SK-N-SH treated with all-trans-retinoic acid at 6 μM for 48 hours (cell line): ENCODE measurements around the gene SLC39A13.

Experiments used
- ARNTL ChIP-seq: fragments of 450-650 bp; formaldehyde crosslinking; IDR thresholded peaks from 2 replicates; pipeline ENCODE4 v1.5.0; 2020; ENCODE audit warnings: low read depth, mild to moderate bottlenecking, moderate library complexity, borderline replicate concordance
- BACH2 ChIP-seq: fragments of 250-450 bp; sonication (Bioruptor Pico); IDR thresholded peaks from 2 replicates; pipeline ENCODE4 v1.9.0; 2021; ENCODE audit warnings: mild to moderate bottlenecking, borderline replicate concordance
- ESRRG ChIP-seq: fragments of 250-450 bp; sonication (Bioruptor Pico); IDR thresholded peaks from 2 replicates; pipeline ENCODE4 v1.6.1; 2021; ENCODE audit warnings: mild to moderate bottlenecking
- GLIS3 ChIP-seq: fragments of 250-450 bp; sonication (Bioruptor Pico); IDR thresholded peaks from 2 replicates; pipeline ENCODE4 v1.5.0; 2020; ENCODE audit warnings: mild to moderate bottlenecking, moderate library complexity
- PATZ1 ChIP-seq: fragments of 250-450 bp; sonication (Bioruptor Pico); IDR thresholded peaks from 2 replicates; pipeline ENCODE4 v1.8.0; 2020; ENCODE audit warnings: mild to moderate bottlenecking, moderate library complexity, borderline replicate concordance
- PPARA ChIP-seq: fragments of 250-450 bp; sonication (Bioruptor Pico); IDR thresholded peaks from 2 replicates; pipeline ENCODE4 v1.5.0; 2020; ENCODE audit warnings: mild to moderate bottlenecking, borderline replicate concordance
- RARB ChIP-seq: fragments of 250-450 bp; sonication (Bioruptor Pico); IDR thresholded peaks from 2 replicates; pipeline ENCODE4 v1.8.0; 2021; ENCODE audit warnings: mild to moderate bottlenecking, moderate library complexity
- ZC3H10 ChIP-seq: fragments of 250-450 bp; sonication (Bioruptor Pico); IDR thresholded peaks from 2 replicates; pipeline ENCODE4 v1.5.1; 2021; ENCODE audit warnings: mild to moderate bottlenecking, moderate library complexity
- ZFP3 ChIP-seq: fragments of 250-450 bp; sonication (Bioruptor Pico); IDR thresholded peaks from 2 replicates; pipeline ENCODE4 v1.5.0; 2020; ENCODE audit warnings: mild to moderate bottlenecking, moderate library complexity
- ZFP30 ChIP-seq: fragments of 450-650 bp; formaldehyde crosslinking; IDR thresholded peaks from 2 replicates; pipeline ENCODE4 v1.5.0; 2022; ENCODE audit warnings: mild to moderate bottlenecking, moderate library complexity
- ZNF565 ChIP-seq: fragments of 450-650 bp; formaldehyde crosslinking; conservative IDR thresholded peaks from 2 replicates; pipeline ENCODE4 v1.5.0; 2020; ENCODE audit warnings: low read depth, mild to moderate bottlenecking, moderate library complexity
- ZNF8 ChIP-seq: fragments of 450-650 bp; formaldehyde crosslinking; IDR thresholded peaks from 2 replicates; pipeline ENCODE4 v1.5.0; 2020; ENCODE audit warnings: mild to moderate bottlenecking, moderate library complexity
- TF ChIP-seq, protein P1 (sequence below): fragments of 250-450 bp; sonication (Bioruptor Pico); IDR thresholded peaks from 2 replicates; pipeline ENCODE4 v1.8.0; 2021; ENCODE audit warnings: low read depth, mild to moderate bottlenecking, moderate library complexity, borderline replicate concordance
- TF ChIP-seq, protein P2 (sequence below): fragments of 250-450 bp; sonication (Bioruptor Pico); IDR thresholded peaks from 2 replicates; pipeline ENCODE4 v1.5.1; 2020; ENCODE audit warnings: low read depth, mild to moderate bottlenecking, moderate library complexity

GRCh38 chr11:47413351-47413750, 5.0 kb downstream of the SLC39A13 start:
- TF ChIP-seq ZC3H10 (CRISPR knock-in tag), result no peak
- no peak for TF ChIP-seq ESRRG (CRISPR knock-in tag)
- TF ChIP-seq ARNTL (CRISPR knock-in tag), result no peak
- no peak for TF ChIP-seq ZFP30
- no peak for TF ChIP-seq BACH2 (CRISPR knock-in tag)
- no peak for TF ChIP-seq RARB (CRISPR knock-in tag)
- TF ChIP-seq ZFP3, result no peak
- no peak for TF ChIP-seq PPARA (CRISPR knock-in tag)
- TF ChIP-seq GLIS3 (CRISPR knock-in tag), result no peak
- TF ChIP-seq ZNF8 (CRISPR knock-in tag), result no peak
- TF ChIP-seq PATZ1 (CRISPR knock-in tag), result no peak
- TF ChIP-seq, protein P1, sequence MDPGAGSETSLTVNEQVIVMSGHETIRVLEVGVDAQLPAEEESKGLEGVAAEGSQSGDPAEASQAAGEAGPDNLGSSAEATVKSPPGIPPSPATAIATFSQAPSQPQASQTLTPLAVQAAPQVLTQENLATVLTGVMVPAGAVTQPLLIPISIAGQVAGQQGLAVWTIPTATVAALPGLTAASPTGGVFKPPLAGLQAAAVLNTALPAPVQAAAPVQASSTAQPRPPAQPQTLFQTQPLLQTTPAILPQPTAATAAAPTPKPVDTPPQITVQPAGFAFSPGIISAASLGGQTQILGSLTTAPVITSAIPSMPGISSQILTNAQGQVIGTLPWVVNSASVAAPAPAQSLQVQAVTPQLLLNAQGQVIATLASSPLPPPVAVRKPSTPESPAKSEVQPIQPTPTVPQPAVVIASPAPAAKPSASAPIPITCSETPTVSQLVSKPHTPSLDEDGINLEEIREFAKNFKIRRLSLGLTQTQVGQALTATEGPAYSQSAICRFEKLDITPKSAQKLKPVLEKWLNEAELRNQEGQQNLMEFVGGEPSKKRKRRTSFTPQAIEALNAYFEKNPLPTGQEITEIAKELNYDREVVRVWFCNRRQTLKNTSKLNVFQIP (CRISPR knock-in tag), result no peak
- TF ChIP-seq, protein P2, sequence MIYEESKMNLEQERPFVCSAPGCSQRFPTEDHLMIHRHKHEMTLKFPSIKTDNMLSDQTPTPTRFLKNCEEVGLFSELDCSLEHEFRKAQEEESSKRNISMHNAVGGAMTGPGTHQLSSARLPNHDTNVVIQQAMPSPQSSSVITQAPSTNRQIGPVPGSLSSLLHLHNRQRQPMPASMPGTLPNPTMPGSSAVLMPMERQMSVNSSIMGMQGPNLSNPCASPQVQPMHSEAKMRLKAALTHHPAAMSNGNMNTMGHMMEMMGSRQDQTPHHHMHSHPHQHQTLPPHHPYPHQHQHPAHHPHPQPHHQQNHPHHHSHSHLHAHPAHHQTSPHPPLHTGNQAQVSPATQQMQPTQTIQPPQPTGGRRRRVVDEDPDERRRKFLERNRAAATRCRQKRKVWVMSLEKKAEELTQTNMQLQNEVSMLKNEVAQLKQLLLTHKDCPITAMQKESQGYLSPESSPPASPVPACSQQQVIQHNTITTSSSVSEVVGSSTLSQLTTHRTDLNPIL (CRISPR knock-in tag), result no peak
- TF ChIP-seq ZNF565 (CRISPR knock-in tag), result no peak
